ENCODE measurements around the gene UBL3. TPM values are rescaled to one million over a fixed set of nuclear protein-coding genes. Genes with fewer than 3 reads are reported as not detected.

Gene UBL3
- total RNA-seq, 1 donor from 2014 or later = 20.0 TPM

DNA sequence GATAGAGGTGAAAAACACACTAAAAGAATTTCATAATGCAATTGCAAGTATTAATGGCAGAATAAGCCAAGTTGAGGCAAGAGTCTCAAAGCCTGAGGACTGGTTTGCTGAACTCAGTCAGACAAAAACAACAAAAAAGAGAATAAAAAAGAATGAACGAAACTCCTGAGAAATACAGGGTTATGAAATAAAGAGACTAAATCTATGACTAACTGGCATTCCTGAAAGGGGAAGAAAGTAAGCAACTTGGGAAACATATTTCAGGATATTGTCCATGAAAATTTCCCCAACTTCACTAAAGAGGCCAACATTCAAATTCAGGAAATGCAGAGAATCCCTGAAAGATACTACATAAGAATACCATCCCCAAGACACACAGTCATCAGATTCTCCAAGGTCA, 47.8 kb downstream of the UBL3 start:
- H3K9me3 Mint-ChIP-seq = no peaks in the 10 kb centered on the region
- H3K79me2 ChIP-seq (ENCODE audit: low read depth) = peaks cover 97% of the 10 kb centered on the region
- no peaks in the 10 kb centered on the region for H3K9me3 ChIP-seq (ENCODE audit: low read depth)
- no peak for DNase-seq (ENCODE audit: low spot score)
- H3K27me3 Mint-ChIP-seq (ENCODE audit: insufficient read depth, low read depth) = no peaks in the 10 kb centered on the region
- no peaks in the 10 kb centered on the region for H3F3A ChIP-seq (ENCODE audit: low read depth)
- peaks cover 4% of the 10 kb centered on the region for H4K20me1 ChIP-seq (ENCODE audit: low read depth)
- peaks cover 11% of the 10 kb centered on the region for H3K4me1 ChIP-seq
- TF ChIP-seq EZH2phosphoT487 (IDR thresholded peaks at IDR 0.05) = no peak
- no peak for TF ChIP-seq EZH2 (IDR thresholded peaks at IDR 0.05)
- TF ChIP-seq, protein P1, sequence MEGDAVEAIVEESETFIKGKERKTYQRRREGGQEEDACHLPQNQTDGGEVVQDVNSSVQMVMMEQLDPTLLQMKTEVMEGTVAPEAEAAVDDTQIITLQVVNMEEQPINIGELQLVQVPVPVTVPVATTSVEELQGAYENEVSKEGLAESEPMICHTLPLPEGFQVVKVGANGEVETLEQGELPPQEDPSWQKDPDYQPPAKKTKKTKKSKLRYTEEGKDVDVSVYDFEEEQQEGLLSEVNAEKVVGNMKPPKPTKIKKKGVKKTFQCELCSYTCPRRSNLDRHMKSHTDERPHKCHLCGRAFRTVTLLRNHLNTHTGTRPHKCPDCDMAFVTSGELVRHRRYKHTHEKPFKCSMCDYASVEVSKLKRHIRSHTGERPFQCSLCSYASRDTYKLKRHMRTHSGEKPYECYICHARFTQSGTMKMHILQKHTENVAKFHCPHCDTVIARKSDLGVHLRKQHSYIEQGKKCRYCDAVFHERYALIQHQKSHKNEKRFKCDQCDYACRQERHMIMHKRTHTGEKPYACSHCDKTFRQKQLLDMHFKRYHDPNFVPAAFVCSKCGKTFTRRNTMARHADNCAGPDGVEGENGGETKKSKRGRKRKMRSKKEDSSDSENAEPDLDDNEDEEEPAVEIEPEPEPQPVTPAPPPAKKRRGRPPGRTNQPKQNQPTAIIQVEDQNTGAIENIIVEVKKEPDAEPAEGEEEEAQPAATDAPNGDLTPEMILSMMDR (IDR thresholded peaks at IDR 0.05) = no peak
- no peak overlapping the region for H2AFZ ChIP-seq (replicated peaks)
- H3K4me1 Mint-ChIP-seq = peaks cover 8% of the 10 kb centered on the region
- H3K36me3 Mint-ChIP-seq = peaks cover 3% of the 10 kb centered on the region
- no peak overlapping the region for H3K9ac ChIP-seq
- H3K27me3 ChIP-seq = no peaks in the 10 kb centered on the region
- no peak overlapping the region for H3K4me3 Mint-ChIP-seq
- H3K27ac ChIP-seq = no peak overlapping the region
- no peaks in the 10 kb centered on the region for H3K36me3 ChIP-seq
- H3K27ac Mint-ChIP-seq = no peak overlapping the region
- H3K4me2 ChIP-seq = no peak overlapping the region
- H3K4me3 ChIP-seq = no peak overlapping the region

DNA sequence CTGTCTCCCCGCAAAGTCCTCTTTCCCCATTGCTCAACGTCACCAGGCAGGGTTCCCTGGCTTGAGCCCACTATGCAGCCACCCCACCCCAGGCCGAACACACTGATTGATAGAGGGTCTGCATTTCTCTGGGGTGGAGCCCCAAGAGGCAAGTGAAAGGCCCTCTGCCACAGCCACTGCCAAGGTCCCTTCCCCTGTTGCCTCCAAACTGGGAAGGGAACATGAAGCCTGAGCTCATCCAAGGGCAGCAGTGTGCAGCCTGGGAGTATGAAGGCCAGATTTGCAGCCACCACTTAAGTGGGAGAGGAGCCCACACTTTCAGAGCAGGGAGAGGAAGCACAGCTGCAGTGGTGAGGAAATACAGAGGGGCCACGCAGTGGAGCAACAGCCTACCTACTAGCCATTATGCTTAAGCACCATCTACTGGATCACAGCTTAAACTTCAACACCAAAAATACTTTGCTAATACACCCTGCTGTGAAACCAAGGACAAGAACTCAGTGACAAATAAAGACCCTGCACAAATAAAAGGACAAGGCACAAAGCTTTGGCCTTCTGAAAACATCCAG, 48.6 kb downstream of the UBL3 start:
- peak overlapping the region; percentile 41 for H3K4me2 ChIP-seq
- H3K4me1 ChIP-seq = peaks cover 7% of the 10 kb centered on the region
- Mint-ChIP-seq H3K36me3 (peaks cover 4% of the 10 kb centered on the region), H3K4me1 (peaks cover 8% of the 10 kb centered on the region), H3K9me3 (no peaks in the 10 kb centered on the region), H3K27ac (no peak overlapping the region), H3K4me3 (no peak overlapping the region), H3K27me3 (ENCODE audit: insufficient read depth, low read depth) (no peaks in the 10 kb centered on the region)
- H3K9ac ChIP-seq = no peak overlapping the region
- no peaks in the 10 kb centered on the region for H3K36me3 ChIP-seq
- H3K79me2 ChIP-seq (ENCODE audit: low read depth) = peaks cover 93% of the 10 kb centered on the region
- H3K27me3 ChIP-seq = no peaks in the 10 kb centered on the region
- no peak overlapping the region for H2AFZ ChIP-seq (replicated peaks)
- no peak for DNase-seq (ENCODE audit: low spot score)
- no peak overlapping the region for H3K27ac ChIP-seq
- TF ChIP-seq, protein P1 (IDR thresholded peaks at IDR 0.05) = no peak
- TF ChIP-seq EZH2 (IDR thresholded peaks at IDR 0.05) (no peak), EZH2phosphoT487 (IDR thresholded peaks at IDR 0.05) (no peak)
- H3K9me3 ChIP-seq (ENCODE audit: low read depth) = no peaks in the 10 kb centered on the region
- no peak overlapping the region for H3K4me3 ChIP-seq
- H4K20me1 ChIP-seq (ENCODE audit: low read depth) = peaks cover 4% of the 10 kb centered on the region
- H3F3A ChIP-seq (ENCODE audit: low read depth) = no peaks in the 10 kb centered on the region

DNA sequence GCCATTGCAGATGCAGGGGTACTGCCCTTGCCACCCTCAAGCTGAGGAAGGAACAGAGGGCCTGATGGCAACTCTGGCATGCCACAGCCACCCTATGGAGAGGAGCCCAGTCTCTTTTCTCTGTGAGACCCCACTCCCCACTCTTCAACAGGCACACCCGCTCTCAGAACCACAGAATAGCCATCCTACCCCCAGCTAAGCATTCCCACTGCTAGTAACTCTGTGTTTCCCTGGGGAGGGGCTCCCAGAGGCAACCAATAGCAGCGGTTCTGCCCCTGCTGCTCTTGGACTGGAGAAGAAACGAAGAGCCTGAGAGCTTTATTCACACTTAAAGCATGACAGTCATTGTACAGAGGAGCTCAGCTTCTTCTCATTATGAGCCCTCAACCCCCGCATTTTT, 49.3 kb downstream of the UBL3 start:
- Mint-ChIP-seq H3K27ac (peak overlapping the region; percentile 77), H3K27me3 (ENCODE audit: insufficient read depth, low read depth) (no peaks in the 10 kb centered on the region), H3K4me1 (peaks cover 8% of the 10 kb centered on the region), H3K9me3 (no peaks in the 10 kb centered on the region), H3K4me3 (no peak overlapping the region), H3K36me3 (peaks cover 4% of the 10 kb centered on the region)
- Histone ChIP-seq H3K4me1 (peaks cover 7% of the 10 kb centered on the region), H3K27me3 (no peaks in the 10 kb centered on the region), H2AFZ (replicated peaks) (no peak overlapping the region), H3K4me2 (peak overlapping the region; percentile 41), H3K36me3 (no peaks in the 10 kb centered on the region), H3K9me3 (ENCODE audit: low read depth) (no peaks in the 10 kb centered on the region), H3K9ac (no peak overlapping the region), H3K79me2 (ENCODE audit: low read depth) (peaks cover 93% of the 10 kb centered on the region), H4K20me1 (ENCODE audit: low read depth) (peaks cover 4% of the 10 kb centered on the region), H3K27ac (no peak overlapping the region), H3F3A (ENCODE audit: low read depth) (no peaks in the 10 kb centered on the region), H3K4me3 (no peak overlapping the region)
- DNase-seq (ENCODE audit: low spot score) = no peak
- TF ChIP-seq EZH2 (IDR thresholded peaks at IDR 0.05) (no peak), EZH2phosphoT487 (IDR thresholded peaks at IDR 0.05) (no peak)
- TF ChIP-seq, protein P1 (IDR thresholded peaks at IDR 0.05) = no peak

Data from neural progenitor cell (in vitro differentiated cells).